Superior temporal gyrus (tissue), 1 donor: Measurements from ENCODE around the gene SP110.
"Not testable (repeated sequence)": the region's sequence is repeated elsewhere in the genome, so short reads cannot be mapped to it uniquely, and the experiment has no call there.

Source experiments
- DNase-seq: peaks from one replicate; pipeline ENCODE4 v3.0.0-alpha.2; 2016; ENCODE audit errors: extremely low spot score

Gene SP110

DNA sequence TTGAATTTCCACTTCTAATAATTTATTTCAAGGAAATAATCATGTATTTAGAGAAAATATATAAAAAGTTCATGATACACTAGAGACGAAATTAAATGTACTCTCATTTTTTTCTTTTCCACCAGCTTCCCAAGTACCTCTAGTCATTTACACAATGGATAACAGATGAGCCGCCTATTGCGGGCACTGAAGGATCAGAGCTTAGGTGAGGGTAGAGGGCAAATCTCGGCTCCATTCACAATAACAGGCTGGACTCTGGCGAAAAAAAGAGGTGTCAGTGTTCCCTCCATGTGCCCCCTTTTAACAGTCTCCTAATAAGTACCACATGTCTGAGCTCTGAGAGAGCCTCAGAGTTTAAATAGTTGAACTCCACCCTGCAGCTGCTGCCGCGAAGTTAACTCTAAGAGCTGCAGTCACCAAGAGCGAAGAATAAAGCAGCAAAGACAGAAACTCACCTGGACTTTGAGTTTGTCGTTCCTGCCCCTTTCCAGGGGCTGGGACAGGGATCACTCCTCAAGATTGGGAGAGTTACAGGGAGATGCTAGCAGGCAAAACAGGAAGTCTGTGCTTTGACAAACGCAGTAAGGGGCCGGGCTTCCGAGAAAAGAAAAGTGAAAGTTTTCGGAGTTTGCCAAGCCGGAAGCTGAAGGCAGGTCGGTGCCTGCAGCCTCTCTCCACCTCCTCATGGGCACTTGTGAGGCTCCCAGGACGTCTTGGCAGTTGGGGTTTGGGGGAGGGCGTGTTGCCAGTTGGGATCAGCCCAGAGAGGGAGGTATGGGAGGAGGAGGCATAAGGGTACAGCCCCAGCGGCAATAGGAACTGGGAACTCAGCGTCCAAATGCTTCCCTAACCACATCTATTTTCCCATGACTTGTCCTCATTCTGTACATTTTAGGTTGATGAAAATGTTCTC is at the start of gene SP110:
SP110 (minus strand) TSS at position 566 of the 913 bp plus-strand sequence. CDS start 3,057 bp downstream, outside the sequence.
- peak; percentile 74 for DNase-seq

DNA sequence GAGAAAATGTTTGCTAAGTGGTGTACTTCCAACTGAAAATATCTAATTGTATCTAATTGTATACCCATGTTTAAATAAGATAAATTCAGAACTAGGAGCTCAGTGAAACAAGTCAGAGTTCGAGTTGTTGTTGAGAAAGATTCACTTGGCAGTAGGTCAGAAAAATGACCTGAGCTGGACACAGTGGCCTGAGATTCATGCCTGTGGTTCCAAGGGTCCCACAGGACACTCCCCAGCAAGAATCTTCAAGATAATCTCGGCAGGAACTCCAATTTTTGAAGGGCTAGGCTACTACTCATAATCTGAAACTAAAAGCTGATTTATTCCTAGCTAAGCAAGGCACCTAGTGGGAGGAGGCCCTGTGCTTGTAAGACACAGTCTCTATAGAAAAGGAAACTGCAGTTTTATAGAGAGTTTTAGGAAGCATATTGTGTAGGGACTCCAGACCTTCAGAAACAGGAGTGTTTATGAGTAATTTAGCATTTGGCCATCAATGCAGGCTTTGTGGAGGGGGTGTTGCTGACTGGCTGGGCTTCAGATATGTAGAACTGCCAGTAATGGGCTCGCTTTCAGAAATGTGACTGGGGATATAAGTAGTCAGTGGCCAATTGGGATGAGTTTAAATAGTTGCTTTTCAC is 48.9 kb upstream of the SP110 start:
- DNase-seq = no peak

DNA sequence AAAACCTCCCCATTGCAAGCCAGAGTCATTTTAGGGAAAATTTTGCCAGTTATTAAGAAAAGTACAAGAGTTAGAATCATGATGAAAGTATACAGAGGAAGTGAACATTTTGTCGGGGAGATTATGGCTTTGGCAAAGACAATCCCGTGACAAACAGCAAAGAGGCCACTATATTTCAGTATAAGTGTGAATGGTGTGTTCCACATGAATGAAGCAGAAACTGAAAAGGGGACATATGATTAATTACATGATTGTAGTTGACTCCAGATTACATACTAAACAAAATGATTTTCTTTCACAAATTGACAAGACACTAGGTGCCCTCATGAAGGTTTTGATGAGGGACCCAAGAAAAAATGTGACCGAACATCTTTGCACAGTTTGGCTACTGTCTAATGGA is 47.8 kb upstream of the SP110 start:
- no peak for DNase-seq

DNA sequence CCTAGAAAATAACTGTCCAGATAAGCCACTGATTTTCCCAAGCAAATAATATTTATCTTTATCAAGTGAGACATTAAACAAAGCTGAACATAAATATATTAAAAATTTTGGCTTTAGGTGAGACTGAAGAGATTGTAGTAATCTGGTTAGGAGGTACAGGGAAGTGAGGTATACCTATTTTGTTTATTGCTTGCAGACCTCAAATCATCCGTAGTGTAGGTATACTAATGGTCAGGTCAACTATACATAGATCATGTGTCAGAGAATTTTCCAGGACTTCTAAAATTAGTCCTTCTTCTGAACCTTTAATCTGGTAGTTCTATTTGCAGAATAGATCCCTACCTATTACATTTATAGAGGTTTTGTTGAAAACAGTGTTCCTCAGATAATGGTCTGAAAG is 47.3 kb upstream of the SP110 start:
- no peak for DNase-seq

DNA sequence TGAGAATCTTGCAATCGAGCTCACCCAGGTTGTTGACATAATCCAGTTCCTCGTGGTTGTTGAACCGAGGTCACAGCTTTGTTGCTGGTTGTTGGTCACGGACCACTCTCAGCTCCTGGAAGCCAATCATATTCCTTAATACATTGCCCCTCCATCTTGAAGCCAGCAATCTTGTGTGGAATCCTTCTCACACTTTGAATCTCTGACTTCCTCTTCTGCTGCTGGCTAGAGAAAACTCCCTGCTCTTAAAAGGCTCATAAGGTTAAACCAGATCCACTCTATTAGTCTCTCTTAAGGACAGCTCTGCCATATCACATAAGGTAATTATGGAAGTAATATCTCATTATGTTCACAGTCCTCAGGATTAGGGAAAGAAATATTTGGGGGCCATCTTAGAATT is 46.9 kb upstream of the SP110 start:
- no peak for DNase-seq

DNA sequence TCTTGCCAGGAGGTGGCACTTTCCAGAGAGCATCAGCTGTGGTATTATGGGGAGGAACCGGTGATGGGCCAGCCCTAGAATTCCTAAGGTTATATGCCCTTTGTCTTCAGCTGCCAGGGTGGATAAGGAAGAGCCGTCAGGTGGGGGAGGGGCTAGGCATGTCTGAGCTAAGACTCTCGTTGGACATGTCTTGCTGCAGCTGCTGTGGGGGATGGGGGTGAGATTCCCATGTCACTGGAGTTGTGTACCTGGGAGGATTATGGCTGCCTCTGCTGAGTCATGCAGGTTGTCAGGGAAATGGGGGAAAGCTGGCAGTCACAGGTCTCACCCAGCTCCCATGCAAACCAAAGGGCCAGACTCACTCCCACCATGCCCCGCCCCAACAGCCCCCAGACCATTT is 45.2 kb upstream of the SP110 start:
- not testable (repeated sequence) for DNase-seq

DNA sequence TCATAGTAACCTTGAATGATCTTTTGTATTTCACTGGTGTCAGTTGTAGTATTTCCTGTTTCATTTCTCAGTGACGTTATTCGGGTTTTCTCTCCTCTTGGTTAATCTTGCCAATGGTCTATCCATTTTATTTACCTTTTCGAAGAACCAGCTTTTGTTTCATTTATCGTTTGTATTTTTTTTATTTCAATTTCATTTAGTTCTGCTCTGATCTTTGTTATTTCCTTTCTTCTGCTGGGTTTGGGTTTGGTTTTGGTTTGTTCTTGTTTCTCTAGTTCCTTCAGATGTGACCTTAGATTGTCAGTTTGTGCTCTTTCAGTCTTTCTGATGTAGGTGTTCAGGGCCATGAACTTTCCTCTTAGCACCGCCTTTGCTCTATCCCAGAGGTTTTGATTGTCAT is 42.5 kb upstream of the SP110 start:
- no peak for DNase-seq

DNA sequence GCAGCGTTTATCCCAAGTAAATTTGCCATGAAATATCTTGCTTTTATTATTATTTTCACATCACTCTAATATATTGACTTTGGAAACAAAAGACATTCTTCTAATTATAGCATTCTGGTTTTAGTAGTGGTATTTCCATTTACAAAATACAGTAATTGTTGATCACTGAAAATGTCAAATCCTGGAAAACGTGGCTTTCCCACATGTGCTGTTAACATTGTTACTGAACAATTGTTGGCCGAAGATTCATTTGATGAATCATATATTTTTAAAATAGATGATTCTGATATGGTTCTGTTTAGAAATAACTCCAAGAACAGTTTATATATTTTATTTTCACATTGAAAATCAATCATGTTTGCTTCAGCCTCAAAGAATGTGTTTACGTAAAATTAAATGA is 38.7 kb upstream of the SP110 start:
- DNase-seq = no peak

DNA sequence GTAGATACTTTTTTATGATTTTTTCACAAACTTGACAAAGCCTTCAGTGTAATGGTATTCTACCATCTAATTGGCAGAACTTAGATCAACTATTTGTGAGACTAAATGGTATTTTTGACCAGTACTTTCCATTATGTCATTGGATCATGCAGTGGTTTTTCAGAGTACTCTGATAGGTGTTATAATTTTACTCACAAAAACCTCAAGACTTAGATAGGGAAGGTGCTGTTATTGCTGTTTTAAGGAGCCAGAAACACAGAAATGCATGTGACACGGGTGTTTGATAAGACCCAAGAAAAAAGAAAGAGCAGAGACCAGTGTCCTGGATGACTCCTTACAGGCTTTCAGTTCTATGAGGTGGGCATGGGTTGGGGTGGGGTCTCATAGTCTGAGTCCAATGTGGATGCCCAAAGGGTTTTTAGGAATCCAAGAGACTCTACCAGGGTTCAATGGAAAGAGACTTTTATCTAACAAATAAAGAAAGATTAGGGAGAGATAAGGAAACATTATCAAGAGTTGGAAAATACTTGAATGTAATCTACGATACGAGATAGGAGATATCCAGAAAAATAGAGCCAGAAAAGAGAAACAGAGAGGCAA is 37.0 kb upstream of the SP110 start:
- no peak for DNase-seq

DNA sequence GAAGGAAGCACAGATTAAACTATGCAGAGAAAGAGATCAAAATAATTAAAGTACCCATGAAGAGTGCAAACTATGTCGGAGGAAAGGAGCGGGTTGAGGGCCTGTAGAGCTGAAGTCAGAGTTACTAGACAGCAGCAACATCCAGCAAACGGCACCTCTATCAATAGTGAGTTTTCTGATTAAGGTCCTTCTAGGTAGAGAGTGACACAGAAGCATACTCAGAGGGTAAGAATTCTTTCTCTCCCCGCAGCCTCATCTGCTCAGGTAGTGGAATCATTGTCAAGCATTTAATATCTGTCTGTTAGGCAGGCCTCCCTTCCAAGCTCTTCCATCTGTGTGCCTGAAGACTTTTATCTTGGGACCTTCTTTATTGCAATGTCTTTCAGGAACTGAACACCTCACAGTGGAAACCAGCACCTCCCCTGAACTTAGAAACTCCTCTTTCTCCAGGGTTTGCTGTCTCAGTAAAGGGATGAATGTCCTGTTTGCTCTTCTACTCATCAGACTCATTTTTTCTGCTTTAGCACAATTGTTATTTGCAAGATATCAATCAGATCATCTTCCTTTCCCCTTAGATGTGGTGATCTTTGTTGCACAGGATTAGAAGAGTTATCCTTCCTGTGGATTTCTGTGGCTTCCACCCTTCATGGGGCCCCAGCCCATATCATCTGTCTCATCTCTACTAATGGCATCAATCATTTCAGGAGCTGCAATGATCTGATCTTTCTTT is 34.5 kb upstream of the SP110 start:
- DNase-seq = no peak

DNA sequence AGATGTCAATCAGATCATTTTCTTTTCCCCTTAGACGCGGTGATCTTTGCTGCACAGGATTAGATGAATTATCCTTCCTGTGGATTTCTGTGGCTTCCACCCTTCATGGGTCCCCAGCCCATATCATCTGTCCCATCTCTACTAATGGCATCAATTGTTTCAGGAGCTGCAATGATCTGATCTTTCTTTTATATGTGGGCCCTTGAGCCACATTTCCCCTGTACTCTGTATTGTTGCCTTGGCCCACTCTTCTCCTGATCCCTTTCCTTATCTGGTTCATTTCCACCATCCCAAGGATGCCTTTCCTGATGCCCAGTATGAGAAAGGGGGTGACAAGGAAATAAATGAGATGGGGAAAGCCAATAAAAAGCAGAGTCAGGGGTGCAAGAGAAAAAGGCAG is 30.4 kb upstream of the SP110 start:
- DNase-seq = no peak

DNA sequence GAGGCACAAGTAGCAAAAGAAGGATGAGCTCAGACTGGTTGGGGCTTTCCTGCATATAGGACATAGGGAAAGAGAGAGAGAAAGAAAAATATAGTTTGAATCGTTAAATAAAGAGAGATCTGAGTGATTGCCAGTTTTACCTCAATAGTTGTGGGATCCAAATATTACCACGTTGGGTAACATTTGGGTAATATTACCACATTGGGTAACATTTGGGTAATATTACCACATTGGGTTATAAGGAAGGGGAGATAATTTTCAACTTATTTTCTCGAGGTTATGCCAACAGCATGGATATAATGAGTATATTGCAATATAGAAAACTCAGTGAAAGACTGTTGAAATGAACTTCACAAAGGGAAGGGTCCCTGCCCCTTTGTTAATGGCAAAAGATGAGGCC is 26.4 kb upstream of the SP110 start:
- no peak for DNase-seq

DNA sequence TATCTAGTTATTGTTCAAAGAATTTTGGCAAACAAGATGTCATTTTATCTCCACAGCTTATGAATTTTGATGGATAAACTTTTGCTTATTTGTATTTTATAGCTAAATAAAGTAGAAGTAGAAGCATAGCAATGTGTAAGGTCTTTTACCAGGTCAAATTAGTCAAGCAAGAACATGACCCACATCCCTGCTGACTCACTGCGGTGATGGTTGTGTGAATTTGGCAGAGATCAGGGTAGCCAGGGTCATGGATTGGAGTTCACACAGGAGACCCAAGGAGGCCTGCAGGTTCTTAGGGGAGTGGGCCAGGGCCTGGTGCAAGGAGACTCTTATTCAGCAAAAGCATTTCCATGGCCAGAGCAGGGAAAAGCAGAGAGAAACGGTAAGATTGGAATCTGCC is 24.4 kb upstream of the SP110 start:
- DNase-seq = no peak

DNA sequence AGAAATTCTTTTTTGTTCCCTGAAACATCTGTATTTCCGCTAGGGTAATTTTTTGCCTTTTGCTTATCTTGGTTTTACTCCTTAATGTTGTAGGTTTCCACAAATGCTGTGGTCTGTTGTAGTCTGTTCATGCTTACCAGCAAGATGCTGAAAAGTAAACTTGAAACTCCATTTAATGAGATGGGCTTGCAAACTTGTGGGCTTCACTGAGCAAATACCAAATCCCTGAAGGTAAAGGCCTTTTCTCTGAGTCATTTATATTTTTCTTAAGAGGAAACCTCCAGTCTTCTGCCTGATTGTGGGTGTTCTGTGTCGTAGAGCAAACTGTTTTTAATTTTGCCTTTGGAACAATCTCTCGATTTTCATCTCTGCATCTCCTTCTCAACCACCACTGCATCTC is 15.1 kb upstream of the SP110 start:
- no peak for DNase-seq

DNA sequence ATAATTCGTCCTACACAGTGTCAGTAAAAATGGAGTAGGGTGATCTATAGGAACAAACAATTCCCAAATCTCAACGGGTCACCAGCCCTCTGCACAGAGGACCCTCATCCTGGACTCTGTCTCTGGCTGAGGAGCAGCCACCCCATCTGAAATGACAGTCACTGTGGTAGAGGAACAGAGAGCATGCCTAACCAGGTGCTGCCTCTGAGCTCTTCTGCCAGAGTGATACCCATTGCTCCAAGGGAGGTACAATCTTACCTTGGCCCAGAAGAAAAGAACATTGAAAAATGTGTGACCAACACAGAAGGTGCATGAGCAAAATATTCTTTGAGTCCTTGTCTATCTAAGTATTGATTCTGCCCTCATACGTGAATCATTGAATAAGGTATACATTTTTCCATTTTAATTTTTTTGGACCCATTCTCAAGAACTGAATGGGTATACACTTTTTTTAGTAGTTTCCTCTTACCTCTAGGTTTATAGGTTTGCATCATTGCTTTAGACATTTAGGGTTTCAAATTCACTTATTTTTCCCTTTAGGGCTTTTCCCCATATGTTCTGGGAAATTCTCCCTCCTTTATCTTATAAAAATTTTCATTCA is 14.4 kb upstream of the SP110 start:
- DNase-seq = no peak

DNA sequence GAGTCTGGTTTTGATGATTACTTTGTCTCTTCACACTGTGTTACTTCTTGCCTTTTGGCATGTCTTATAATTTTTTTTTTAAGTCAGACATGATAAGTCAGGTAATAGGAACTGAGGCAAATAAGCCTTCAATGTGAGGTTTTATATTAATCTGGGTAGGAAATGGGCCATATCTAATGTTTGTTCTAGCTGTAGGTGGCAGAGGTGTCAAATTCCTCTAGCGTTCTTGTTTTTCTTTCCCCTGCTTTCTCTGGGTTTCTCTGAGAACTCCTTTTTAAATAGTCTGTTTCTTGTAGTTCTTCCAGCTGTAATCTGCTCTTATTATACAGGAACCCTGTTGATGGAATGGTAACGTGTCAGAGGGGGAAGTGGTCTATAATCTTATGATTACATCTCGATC is 11.5 kb upstream of the SP110 start:
- no peak for DNase-seq

DNA sequence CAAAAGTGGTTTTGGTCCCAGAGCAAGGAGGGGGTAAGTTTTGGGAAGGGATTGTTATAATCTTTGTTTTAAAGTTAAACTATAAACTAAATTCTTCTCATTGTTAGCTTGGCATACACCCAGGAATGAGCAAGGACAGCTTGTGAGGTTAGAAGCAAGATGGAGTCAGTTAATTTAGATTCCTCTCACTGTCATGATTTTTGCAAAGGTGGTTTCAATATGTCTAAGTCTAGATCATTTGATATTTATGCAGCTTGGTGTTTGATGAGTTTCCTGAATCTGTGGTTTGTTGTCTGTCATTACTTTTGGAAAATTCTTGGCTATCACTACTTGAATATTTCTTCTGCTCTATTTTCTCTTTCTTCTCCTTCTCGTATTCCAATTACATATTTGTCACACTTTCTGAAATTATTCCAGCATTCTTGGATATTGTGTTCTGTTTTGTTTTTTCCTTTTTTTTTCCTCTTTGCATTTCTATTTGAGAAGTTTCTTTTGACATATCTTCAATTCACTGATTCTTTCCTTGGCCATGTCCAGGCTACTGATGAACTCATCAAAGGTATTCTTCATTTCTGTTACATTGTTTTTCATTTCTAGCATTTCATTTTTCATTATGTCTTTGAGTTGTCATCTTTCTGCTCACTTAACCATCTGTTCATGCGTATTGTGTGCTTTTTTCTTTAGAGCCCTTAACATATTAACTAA is 10.9 kb upstream of the SP110 start:
- no peak for DNase-seq

DNA sequence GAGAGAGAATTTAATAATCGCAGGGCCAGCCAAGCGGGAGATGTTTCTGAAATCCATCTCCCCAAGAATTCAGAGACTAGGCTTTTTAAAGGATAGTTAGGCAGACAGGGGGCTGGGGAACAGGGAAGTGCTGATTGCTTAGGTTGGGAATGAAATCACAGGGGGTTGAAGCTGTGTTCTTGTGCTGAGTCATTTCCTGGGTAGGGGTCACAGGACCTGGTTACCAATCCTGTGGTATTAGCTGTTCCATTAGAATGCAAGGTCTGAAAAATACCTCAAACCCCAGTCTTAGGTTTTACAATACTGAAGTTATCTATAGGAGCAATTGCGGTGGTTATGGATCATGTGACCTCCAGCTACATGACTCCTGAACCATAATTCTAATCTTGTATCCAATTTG is 10.3 kb upstream of the SP110 start:
- DNase-seq = no peak

DNA sequence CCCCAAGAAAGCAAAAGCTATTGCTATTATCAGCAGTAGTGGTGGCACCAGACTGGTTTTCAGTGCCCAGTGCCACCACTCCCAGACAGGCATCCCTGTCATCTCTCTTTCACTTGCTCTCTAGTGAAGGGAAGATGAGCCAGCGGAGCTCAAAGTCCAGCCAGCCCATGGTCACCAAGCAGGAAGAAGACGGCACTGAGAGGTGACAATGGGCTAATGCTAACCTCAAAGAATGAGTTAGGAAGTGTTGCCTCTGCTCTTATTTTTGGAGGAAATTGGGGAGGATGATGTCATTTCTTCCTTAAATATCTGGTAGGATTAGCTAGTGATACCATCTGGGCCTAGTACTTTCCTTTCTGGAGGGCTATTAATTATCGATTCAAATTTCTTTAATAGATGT is 7.4 kb upstream of the SP110 start:
- no peak for DNase-seq

DNA sequence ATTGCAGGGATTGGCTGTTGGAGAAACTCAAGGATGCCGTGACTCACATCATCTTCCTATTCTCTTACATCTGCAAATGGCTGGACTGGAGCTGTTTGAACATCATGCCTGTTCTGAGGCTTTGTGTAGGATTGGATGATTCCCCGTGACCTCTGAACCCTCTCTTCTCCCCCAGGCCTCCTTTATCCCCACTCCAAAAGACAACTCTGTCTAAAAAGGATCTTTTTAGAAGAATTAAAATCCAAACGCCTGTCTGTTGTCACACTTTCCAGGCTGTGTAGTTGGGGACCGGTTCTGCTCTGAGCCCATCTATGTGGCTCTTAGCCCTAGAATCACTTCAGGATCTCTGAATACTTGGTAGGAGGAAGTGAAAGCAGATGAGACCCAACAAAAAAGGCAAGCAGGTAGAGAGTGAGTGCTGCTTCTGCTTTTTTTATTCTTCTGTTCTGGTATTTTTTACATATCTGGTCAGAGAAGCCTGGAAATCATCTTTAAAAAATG is 6.3 kb upstream of the SP110 start:
- DNase-seq = no peak

DNA sequence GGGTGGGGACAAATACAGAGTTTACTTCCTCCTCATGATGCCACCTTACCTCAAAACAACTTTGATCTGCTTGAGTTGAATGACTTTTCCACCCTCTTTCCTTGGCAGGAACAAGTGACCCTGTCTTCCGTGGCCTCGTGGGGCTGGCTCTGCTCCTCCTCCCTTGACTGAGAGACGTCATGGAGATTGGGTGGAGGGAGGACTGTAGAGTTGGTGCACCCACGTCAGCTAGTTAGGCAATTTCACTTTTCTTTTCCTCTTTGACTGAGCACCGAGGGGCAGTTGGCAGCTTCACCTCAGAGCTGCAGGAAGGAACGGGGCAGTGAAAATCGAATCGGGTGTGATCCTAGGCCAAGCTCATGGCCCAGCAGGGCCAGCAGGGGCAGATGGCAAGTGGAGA is 5.7 kb upstream of the SP110 start, which contains the start of gene SP140:
SP140 (plus strand) TSS at position 251 of the 400 bp plus-strand sequence; CDS start at position 360, 109 bp downstream.
- DNase-seq = no peak
